Measurements from ENCODE around the gene CCDC137. TPM values are rescaled to one million over a fixed set of nuclear protein-coding genes. Genes with fewer than 3 reads are reported as not detected.
"Not testable (repeated sequence)": the region's sequence is repeated elsewhere in the genome, so short reads cannot be mapped to it uniquely, and the experiment has no call there.

Gene CCDC137, protein sequence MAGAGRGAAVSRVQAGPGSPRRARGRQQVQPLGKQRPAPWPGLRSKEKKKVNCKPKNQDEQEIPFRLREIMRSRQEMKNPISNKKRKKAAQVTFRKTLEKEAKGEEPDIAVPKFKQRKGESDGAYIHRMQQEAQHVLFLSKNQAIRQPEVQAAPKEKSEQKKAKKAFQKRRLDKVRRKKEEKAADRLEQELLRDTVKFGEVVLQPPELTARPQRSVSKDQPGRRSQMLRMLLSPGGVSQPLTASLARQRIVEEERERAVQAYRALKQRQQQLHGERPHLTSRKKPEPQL
- 38.5 TPM for polyA plus RNA-seq (2012; ENCODE audit: insufficient read depth, insufficient read length)

DNA sequence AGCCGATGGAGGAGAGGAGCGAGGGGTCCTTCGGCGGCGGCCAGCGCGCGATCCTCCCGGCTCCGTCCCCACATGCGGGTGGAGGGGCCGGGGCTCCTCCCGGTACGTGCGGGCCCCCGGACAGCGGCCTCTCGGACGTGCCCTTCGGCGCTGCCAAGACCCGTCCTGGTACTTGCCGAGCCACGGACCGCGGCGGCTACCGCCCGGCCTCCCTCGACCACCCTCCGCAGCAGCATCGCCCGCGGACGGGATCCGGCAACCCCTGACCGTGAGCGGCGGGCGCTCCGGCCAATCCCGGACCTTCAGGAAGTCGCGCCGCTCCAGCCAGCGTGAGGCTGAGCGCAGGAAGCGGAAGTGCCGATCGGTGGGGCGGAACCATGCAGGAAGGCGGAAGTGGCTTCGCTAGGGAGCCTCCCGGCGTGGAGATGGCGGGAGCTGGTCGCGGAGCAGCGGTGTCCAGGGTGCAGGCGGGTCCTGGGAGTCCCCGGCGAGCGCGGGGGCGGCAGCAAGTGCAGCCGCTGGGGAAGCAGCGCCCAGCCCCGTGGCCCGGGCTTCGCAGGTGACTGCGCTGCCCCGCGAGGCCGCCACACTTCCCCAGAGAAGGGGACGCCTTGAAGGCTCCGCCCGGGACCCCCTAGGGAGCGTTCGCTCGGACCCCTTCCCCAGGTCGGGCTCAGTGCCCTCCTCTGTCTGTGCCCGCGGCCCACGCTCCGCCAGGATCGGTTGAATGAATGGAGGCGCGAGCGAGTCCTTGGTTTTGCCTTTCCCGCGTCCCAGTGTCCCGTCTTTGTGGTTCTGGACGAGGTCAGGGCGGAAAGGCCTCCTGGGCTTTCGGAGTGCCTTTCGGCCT is at the start of gene CCDC137, which contains the start of gene OXLD1:
Gene CCDC137 (plus strand): TSS at position 396 of the 850 bp plus-strand sequence. CDS start 30 bp downstream, at position 426.
Gene OXLD1 (minus strand): TSS at position 264 of the 850 bp plus-strand sequence. CDS start 28 bp downstream, at position 236.
- DNase-seq (ENCODE audit: low read depth, low spot score): peak; percentile 91
- peak within 1 kb of the TSS; percentile 97 for H3K4me3 ChIP-seq (ENCODE audit: low read length)

- DNase-seq (ENCODE audit: low read depth, low spot score): no peak
- no peak overlapping the region for H3K4me3 ChIP-seq (ENCODE audit: low read length)
Measured at GRCh38 chr17:81616877-81617276, 49.7 kb upstream of the CCDC137 start.

DNA sequence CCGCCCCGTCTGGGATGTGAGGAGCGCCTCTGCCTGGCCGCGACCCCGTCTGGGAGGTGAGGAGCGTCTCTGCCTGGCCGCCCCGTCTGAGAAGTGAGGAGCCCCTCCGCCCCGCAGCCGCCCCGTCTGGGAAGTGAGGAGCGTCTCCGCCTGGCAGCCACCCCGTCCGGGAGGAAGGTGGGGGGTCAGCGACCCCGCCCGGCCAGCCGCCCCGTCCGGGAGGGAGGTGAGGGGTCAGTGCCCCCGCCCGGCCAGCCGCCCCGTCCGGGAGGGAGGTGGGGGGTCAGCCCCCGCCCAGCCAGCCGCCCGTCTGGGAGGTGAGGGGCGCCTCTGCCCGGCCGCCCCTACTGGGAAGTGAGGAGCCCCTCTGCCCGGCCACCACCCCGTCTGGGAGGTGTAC is 48.2 kb upstream of the CCDC137 start:
- DNase-seq (ENCODE audit: low read depth, low spot score); H3K4me3 ChIP-seq (ENCODE audit: low read length): not testable (repeated sequence)

DNA sequence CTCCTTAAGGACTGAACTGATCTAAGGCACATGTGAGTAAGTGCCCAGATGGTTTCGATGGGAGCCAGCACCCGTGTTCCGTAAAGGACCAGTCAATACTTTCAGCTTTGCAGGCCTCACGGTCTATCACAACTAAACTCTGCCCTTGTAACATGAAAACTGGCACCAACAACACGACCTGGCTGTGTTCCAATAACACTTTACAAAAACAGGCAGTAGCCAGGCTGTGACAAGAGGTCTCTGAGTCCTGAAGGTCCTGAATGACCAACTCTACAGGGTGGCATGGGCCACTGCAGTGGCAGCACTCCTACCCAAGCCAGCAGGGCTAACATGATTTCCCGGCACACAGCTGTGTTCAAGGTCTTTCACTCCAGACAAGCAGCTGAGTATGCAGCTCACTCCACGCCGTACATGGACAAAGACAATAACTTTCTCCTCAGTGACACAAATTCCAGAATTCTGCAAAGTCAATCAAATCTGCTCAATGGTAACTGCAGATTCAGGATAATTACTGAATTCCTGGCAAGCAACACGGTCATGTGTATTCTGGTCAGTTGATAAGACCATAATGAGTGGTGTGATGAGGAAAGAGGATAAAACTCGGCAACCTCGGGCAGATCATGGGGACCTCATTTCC is 44.9 kb upstream of the CCDC137 start:
- DNase-seq (ENCODE audit: low read depth, low spot score): no peak
- no peak overlapping the region for H3K4me3 ChIP-seq (ENCODE audit: low read length)

GRCh38 chr17:81630274-81630673 is 36.3 kb upstream of the CCDC137 start:
- no peak for DNase-seq (ENCODE audit: low read depth, low spot score)

GRCh38 chr17:81631482-81631881 is 35.1 kb upstream of the CCDC137 start:
- no peak overlapping the region for H3K4me3 ChIP-seq (ENCODE audit: low read length)
- no peak for DNase-seq (ENCODE audit: low read depth, low spot score)

More at GRCh38 chr17:81630274-81630673, 36.3 kb upstream of the CCDC137 start:
- no peak overlapping the region for H3K4me3 ChIP-seq (ENCODE audit: low read length)

DNA sequence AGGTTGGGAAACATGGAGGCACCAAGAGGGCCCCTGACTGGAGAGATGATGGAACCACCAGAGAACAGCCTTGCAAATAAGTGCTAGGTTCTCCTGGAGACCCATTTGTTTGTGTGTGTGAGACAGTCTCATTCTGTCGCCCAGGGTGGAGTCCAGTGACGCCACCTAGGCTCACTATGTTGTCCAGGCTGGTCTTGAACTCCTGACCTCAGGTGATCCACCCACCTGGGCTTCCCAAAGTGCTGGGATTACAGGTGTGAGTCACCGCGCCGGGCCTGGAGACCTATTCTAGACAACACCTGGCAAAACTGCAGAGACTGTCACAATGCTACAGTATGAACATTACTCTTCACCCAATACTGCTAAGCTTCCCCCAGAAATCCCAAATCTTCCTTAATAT is 31.1 kb upstream of the CCDC137 start:
- H3K4me3 ChIP-seq (ENCODE audit: low read length): peak overlapping the region; percentile 97
- DNase-seq (ENCODE audit: low read depth, low spot score): no peak

- DNase-seq (ENCODE audit: low read depth, low spot score): no peak
- peak overlapping the region; percentile 97 for H3K4me3 ChIP-seq (ENCODE audit: low read length)
Measured at GRCh38 chr17:81635973-81636504, 30.5 kb upstream of the CCDC137 start.

GRCh38 chr17:81636505-81637288 is 29.8 kb upstream of the CCDC137 start, which contains the start of the genes NPLOC4 and TSPAN10:
Gene NPLOC4, minus strand, starts transcription at chr17:81637112. Its CDS starts 182 bp downstream, at chr17:81636930.
Gene TSPAN10, plus strand, starts transcription at chr17:81637196. Its CDS starts 5,217 bp downstream, at chr17:81642413.
- DNase-seq (ENCODE audit: low read depth, low spot score): peak; percentile 68
- H3K4me3 ChIP-seq (ENCODE audit: low read length): peak within 1 kb of the TSS; percentile 97

DNA sequence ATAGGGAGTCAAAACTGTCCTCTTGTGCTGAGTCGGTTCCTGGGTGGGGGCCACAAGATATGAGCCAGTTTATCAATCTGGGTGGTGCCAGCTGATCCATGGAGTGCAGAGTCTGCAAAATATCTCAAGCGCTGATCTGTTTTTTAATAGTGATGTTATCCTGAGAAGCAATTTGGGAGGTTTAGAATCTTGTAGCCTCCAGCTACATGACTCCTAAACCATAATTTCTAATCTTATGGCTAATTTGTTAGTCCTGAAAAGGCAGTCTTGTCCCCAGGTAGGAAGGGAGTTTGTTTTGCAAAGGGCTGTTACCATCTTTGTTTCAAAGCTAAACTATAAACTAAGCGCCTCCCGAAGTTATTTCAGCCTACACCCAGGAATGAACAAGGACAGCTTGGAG is 27.9 kb upstream of the CCDC137 start:
- DNase-seq (ENCODE audit: low read depth, low spot score): no peak
- no peak overlapping the region for H3K4me3 ChIP-seq (ENCODE audit: low read length)

- H3K4me3 ChIP-seq (ENCODE audit: low read length): no peak overlapping the region
- no peak for DNase-seq (ENCODE audit: low read depth, low spot score)
Measured at GRCh38 chr17:81640011-81640410, 26.5 kb upstream of the CCDC137 start.

DNA sequence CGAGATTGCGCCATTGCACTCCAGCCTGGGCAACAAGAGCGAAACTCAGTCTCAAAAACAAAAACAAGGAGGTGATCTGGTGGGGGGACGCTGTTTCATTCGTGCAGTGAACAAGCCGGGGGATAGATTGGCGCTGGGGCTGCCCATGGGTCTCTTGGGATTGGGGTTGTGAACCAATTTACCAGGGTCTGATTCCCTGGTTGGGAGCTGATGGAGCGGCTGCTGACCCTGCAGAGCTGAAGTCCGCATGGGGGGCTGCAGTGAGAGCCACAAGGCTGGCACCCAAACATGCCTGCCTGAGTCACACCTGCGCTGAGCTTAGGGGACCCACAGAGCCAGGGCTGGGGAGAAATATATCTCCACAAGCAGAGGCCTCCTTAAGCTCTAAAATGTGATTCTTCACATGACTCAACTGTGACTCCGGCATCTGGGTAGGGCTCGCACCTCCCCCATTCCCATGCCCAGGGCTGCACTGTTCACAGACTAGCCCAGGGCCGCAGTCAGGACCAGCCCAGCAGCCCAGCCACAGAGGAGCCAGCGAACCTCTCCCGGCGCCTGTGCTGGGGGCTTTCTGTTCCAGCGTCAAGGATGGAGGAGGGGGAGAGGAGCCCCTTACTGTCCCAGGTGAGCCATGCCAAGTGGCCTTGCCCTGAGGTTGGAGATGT is 24.6 kb upstream of the CCDC137 start:
- no peak overlapping the region for H3K4me3 ChIP-seq (ENCODE audit: low read length)
- DNase-seq (ENCODE audit: low read depth, low spot score): no peak

DNA sequence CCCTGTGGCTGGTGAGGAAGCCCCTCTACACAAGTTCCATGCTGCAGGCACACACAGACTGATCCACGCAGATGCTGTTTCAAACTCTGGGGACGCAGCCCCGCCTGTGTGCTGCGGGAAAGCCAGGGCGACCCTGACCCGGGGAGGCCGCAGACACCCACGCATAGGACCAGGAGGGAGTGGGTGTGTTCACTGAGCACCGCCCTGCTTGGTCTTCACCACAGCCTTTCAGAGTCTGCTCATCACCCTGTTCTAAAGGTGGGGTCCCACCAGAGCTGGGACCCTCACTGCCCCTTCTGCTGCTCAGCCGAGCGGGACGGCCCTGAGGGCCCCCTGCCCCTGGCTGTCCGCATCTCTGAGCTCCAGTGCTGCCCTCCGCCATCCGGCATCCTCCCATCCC is 22.0 kb upstream of the CCDC137 start:
- DNase-seq (ENCODE audit: low read depth, low spot score): no peak
- H3K4me3 ChIP-seq (ENCODE audit: low read length): no peak overlapping the region

GRCh38 chr17:81644976-81645952 is 21.3 kb upstream of the CCDC137 start:
- DNase-seq (ENCODE audit: low read depth, low spot score): no peak
- no peak overlapping the region for H3K4me3 ChIP-seq (ENCODE audit: low read length)

DNA sequence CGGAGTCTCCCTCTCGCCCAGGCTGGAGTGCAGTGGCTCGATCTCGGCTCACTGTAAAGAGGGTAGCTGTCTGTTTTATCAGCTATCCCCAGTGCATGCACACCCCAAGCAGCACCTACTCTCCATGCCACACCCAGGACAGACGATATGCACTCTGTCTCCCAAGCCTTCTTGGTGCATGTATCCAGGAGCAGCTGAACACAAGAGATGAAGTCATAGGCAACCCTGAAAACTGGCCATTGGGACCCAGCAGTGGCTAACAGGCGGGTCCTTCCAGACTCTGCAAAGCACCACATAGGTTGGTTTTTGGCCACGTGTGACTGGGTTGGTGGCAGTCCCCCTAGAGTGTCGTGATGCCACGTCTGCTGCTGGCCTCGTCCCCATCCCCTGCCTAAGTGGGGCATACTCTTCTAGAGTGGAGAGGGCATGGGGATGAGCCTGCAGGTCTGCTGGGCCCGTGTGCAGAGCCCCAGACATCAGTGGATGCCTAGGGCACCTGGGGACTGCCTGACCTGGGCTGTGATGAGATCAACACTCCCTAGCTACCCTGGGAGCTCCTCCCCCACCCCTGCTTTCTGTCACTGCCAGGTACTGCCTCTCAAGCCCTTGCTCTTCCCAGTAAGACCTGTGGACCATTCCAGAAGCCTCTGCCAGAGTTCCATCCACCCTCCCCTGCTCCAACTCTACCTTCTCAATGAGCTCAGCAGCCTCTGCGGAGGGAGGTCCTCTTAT is 19.5 kb upstream of the CCDC137 start:
- no peak for DNase-seq (ENCODE audit: low read depth, low spot score)

DNA sequence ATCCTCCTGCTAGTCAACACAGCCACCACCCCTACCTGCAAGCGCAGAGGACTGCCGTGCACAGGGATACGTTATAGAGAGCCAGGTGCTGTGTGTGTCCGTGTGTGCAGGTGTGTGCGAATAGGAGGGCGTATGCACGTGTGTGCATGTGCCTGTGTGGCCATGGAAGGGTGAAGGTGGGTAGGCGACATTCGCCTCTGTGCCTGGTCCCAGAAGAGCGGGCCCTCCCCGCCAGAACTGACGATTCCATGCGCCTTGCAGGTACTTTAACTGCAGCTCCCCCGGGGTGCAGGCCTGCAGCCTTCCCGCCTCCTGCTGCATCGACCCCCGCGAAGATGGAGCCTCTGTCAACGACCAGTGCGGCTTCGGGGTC is 18.9 kb upstream of the CCDC137 start:
- H3K4me3 ChIP-seq (ENCODE audit: low read length): no peak overlapping the region
- DNase-seq (ENCODE audit: low read depth, low spot score): no peak

More for the DNA sequence above, 19.5 kb upstream of the CCDC137 start:
- no peak overlapping the region for H3K4me3 ChIP-seq (ENCODE audit: low read length)
